ENCODE results near the gene TAAR1. TPM values are rescaled to one million over a fixed set of nuclear protein-coding genes. Genes with fewer than 3 reads are reported as not detected.

Gene TAAR1
- not detected in 2 replicates for total RNA-seq (2014; rRNA removed; shearing (Covaris generic))
- polyA plus RNA-seq (2016; fragmentation: Nextera tagmentation; extraction: Ambion mirVana), result not detected in 2 replicates
- long read RNA-seq, result 0 reads

DNA sequence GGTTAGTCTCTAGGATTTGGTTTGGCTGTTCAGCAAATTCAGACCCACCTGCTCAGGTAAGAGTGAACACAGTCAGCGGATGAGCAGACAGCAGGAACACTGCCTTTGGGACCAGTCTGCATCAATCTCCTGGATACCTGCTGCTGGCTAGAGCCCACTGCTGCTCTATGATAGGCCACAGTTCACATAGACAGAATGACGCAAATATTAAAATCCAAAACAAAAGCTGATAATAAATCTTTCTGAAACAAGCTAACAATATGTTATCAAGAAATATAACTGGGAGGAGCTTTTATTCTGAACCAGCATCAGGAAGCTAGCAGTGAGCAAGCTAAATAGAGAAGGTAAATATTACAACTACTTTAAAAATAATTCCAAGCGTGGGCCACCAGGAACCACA, at the start of gene TAAR1:
TAAR1 (minus strand) TSS at position 101 of the 400 bp plus-strand sequence. CDS start 13,179 bp downstream, outside the sequence.
- peaks cover under 1% of the 10 kb centered on the region; the same call in 1 of the 3 replicates for H3K36me3 Mint-ChIP-seq (ENCODE audit: low read depth)
- Histone ChIP-seq H3K27ac (ENCODE audit: low read depth) (no peak within 1 kb of the TSS), H3K36me3 (ENCODE audit: insufficient read depth) (no peaks in the 10 kb centered on the region), H2AFZ (no peak within 1 kb of the TSS), H3K79me2 (replicated peaks; ENCODE audit: insufficient read depth) (no peaks in the 10 kb centered on the region), H3K4me2 (no peak within 1 kb of the TSS), H3K27me3 (ENCODE audit: insufficient read depth) (no peaks in the 10 kb centered on the region), H4K20me1 (replicated peaks; ENCODE audit: insufficient read depth) (no peaks in the 10 kb centered on the region), H3K9me2 (ENCODE audit: insufficient read depth) (no peaks in the 10 kb centered on the region), H3K4me1 (ENCODE audit: insufficient read depth) (peaks cover 5% of the 10 kb centered on the region; the same call in 1 of the 2 replicates), H3F3A (replicated peaks; ENCODE audit: low read depth) (no peaks in the 10 kb centered on the region), H3K4me3 (no peak within 1 kb of the TSS)
- peaks cover 5% of the 10 kb centered on the region; the same call in 2 of the 3 replicates for H3K4me1 Mint-ChIP-seq
- no peaks in the 10 kb centered on the region; the same call in 2 of the 3 replicates for H3K9me3 Mint-ChIP-seq
- no peak within 1 kb of the TSS for H3K4me3 Mint-ChIP-seq
- no peak for TF ChIP-seq CTCF (conservative IDR thresholded peaks at IDR 0.05; ENCODE audit: low read depth in 2 of 2)
- no peak for TF ChIP-seq NANOG (IDR thresholded peaks at IDR 0.05; ENCODE audit: borderline replicate concordance)
- TF ChIP-seq, protein P1, sequence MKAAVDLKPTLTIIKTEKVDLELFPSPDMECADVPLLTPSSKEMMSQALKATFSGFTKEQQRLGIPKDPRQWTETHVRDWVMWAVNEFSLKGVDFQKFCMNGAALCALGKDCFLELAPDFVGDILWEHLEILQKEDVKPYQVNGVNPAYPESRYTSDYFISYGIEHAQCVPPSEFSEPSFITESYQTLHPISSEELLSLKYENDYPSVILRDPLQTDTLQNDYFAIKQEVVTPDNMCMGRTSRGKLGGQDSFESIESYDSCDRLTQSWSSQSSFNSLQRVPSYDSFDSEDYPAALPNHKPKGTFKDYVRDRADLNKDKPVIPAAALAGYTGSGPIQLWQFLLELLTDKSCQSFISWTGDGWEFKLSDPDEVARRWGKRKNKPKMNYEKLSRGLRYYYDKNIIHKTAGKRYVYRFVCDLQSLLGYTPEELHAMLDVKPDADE (IDR thresholded peaks at IDR 0.05), result no peak
- TF ChIP-seq JUNB (IDR thresholded peaks at IDR 0.05; ENCODE audit: unreplicated experiment), result no peak
- no peak for TF ChIP-seq EZH2 (IDR thresholded peaks at IDR 0.05; ENCODE audit: low read depth, unreplicated experiment)
- TF ChIP-seq REST (IDR thresholded peaks at IDR 0.05; ENCODE audit: unreplicated experiment), result no peak
- TF ChIP-seq CREB1 (CRISPR knock-in tag; IDR thresholded peaks at IDR 0.05; ENCODE audit: low read depth), result no peak
- TF ChIP-seq STAT1 (IDR thresholded peaks at IDR 0.05; ENCODE audit: unreplicated experiment), result no peak
- TF ChIP-seq ZNF114 (CRISPR knock-in tag; IDR thresholded peaks at IDR 0.05), result no peak
- no peaks in the 10 kb centered on the region for H3K27me3 Mint-ChIP-seq (ENCODE audit: insufficient read depth, low read depth, poor library complexity)
- DNase-seq (ENCODE audit: low spot score), result no peak
- no peak for ATAC-seq
- peak within 1 kb of the TSS; percentile 26; the same call in 1 of the 2 replicates for H3K27ac Mint-ChIP-seq
